GM18502 (cell line): ENCODE data around the gene MSANTD1.

ENCODE experiments used
- ATAC-seq: cut with Tn5 transposase; IDR thresholded peaks from one replicate; pipeline ENCODE4 v1.9.1; 2021; ENCODE audit warnings: mild to moderate bottlenecking; ENCODE audit not compliant: unreplicated experiment, poor library complexity

MSANTD1 gene

DNA sequence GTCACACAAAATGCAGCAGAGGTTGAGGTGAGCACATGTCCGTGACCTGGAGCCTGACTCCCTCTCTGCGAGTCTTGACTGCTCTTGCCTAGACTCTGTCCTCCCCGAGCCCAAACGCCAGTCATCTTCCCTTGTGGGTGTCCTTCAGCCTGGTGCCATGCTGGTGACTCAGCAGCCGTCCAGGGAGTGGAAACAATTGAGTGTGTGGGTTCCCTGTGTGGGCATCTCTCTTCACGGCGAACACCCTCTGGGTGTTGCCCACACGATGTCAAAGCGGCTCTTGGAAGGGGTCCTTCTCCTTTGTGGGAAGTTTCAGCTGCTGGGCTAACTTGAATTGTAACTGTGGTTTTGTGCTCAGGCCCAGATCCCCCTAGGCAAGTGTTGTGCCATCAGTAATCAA is 17.5 kb upstream of the MSANTD1 start:
- no peak for ATAC-seq

DNA sequence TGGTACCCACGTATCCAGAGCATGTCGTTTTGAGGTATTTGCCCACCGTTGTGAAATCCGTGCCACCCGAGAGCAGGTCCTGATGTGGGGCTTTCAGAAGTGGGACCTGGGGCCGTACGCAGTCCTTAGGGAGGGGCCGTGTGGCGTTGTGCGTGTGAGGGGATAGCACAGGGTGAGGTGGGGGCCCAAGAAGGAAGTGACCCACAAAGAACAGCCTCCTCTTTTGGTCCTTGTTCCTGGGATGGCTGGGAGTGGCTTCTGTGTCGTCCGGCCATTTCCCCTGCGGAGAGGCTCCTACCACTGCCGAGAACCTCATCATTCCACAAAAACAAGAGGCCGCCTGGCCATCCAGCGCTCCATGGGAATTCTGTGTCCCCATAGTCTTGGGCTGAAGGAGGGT is 17.0 kb upstream of the MSANTD1 start:
- ATAC-seq: no peak

DNA sequence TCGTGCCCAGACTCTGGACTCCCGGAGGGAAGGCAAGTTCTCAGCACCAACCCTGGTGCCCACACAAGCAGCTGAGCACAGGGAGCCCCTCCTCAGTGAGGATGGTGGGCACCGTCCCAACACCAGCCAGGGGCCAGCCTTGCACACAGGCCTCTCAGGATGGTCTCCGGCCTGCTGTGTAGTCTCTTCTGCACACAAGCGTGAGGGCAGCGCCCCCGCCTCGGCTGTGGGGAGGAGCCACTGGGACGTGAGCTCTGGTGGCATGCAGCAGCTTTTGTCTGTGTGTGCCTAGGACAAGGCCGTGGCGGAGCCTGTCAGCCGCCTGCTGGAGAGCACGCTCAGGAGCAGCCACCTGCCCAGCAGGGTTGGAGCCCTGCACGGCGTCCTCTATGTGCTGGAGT is 16.1 kb upstream of the MSANTD1 start:
- no peak for ATAC-seq

DNA sequence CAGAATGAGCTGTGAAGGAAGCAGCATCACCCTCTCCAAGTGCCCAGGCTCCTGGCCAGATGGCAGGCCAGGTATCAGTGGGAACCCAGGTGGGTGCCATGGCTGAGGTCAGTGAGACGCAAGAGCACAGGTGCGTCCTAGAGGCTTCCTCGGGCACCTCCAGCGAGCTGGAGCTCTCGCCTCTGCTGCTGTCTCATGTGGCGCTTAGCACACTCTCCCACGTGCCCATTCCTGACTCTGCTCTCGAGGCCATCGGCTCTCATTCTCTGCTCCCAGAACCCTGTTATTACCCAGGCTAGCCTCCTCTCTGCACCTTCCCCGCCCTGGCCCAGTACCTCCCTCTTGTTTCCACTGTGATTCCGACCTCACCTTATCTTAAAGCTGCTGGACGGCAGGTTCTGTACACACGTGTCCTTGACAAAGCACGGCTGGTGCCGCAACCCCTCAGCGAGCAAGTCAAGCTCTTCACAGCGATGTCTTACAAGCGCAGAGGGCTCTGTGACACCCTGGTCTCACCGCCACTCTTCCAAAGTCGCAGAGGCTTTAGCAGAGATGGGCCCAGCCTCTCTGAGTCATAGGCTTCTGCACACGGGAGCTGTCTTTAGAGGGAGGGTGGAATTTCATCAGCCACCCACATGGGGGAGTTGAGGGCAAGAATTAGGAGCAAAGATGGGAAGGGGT is 15.4 kb upstream of the MSANTD1 start:
- no peak for ATAC-seq

DNA sequence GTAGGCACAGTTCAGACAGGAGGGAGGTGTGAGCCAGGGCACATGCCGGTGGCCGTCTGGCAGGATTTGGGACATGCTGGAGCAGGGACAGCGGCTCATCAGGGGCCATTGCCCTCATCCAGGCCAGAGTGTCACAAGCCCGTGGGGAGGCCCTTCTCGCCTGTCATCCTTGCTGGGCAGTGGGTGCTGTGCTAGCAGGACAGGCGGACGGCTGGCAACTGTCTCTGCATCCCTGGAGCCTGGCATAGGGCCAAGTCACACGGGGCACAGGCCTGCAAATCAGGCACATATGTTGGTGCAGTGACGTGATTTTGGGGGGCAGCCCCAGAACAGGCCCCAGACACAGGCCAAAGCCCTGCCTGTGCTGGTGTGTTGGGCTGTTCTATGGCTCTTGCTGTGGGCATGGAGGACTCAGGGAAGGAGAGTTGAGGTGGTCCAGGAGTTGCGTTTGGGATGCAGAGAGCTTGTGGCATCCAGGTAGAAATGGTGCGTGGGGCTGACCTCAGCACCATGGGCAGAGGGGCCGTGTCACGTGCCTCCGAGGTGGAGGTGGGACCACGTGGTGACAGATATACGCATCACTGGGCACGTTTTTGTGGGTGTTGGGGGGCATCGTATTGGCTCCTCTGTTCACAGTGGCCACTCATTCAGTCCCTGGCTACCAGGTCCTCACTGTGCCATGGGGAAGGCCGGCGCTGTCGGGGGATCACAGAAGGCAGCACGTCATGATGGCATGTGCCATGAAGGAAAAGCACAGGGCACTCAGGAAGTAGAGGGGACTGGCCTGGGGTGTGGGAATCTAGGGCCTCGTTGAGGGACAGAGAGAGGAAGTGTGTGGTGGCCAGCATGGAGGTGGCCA is 14.6 kb upstream of the MSANTD1 start:
- ATAC-seq: no peak

DNA sequence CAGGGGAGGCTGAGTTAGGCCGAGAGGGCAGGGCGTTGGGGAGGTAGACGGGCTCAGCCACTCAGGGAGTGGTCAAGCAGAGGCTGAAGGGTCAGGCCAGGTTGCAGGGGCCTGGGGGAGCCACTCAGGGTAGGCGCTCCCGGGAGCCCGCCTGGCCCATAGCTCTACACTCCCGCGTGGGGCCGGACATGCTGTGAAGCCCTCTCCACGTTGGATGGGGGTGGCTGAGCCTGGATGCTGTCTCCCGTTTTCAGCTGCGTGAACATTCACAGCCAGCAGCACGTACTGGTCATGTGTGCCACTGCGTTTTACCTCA is 14.0 kb upstream of the MSANTD1 start:
- no peak for ATAC-seq

DNA sequence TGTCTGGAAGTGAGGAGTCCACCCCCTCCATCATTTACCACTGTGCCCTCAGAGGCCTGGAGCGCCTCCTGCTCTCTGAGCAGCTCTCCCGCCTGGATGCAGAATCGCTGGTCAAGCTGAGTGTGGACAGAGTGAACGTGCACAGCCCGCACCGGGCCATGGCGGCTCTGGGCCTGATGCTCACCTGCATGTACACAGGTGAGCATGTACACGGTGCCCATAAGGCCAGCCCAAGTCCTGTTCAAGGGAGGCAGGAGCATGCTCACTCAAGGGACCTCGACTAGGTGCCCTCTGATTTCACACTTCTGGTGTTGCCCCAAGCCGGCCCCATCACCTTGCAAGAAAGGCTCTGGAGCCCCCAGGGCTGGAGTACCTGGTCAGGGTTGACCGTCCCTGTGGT is 13.4 kb upstream of the MSANTD1 start:
- no peak for ATAC-seq

DNA sequence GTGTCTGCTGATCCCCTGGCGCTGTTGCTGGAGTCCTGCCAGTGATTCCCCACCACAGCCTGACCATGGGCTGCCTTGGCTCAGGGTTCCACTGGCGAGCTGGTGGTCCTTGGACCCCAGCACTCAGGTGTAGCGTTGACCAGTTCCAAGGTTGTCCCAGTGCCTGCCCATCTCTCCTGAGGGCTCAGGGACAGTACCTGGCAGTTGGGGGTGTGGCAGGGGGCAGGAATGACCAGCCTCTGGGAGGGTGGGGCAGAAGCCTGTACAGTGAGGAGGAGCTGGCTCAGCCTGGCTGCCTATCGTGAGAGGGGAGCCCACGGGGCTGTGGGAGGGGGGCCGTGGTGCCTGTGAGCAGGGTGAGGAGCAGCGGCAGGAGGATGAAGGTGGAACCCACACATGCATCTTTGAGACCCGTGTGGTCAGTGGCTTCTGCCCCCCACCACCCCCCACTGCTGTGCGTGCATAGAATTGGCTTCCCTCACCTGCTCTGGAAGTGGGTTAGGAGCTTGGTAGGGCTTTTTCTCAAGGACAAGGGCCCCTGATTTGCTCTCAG is 12.6 kb upstream of the MSANTD1 start:
- ATAC-seq: no peak

DNA sequence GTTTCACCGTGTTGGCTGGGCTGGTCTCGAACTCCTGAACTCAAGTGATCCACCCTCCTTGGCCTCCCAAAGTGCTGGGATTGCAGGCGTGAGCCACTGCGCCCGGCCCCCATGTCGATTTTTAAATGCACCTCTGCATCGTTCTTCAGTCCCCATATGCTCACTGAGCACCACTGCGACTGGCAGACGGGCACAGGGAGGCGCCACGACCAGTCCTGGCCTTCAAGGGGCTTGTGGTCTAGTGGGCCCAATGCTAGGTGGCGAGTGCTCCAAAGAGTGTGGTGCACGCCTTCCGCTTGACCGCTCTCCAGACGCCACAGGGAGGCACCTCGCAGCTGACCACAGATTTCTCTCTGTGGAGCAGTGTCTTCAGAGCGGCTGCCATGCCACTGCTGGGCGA is 11.7 kb upstream of the MSANTD1 start:
- no peak for ATAC-seq

DNA sequence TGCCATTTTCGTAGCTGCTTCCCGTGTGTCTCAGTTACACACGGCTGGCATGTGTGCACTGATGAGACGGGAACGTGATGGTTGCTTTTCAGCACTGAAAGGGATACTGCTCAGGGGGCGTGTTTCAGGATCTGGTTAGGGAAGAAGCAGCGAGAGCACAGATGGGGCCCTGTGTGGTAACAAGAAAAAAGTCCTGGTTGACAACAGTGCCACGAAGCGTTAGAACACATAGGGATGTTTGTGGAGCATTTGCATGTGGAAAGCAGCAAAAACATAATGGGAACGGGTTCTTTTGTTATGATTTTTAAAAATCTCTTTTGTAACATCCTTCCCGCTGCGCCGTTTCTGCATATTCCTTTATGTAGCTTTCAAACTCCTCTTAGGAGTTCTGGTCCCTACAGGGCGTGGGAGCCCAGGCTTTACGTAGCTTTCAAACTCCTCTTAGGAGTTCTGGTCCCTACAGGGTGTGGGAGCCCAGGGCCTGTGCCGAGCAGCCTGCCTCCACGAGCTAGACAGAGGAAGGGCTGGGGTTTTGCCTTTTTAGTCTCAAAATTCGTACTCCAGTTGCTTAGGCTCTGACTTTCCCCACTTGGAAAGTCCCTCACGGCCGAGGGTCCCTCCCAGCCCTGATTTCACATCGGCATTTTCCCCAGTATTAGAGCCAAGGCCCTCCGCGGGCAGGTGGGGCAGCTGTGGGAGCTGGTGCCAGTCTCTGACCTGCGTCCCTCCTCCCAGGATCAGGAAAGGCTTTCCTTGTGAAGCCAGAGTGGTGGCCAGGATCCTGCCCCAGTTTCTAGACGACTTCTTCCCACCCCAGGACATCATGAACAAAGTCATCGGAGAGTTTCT is 11.0 kb upstream of the MSANTD1 start:
- no peak for ATAC-seq

DNA sequence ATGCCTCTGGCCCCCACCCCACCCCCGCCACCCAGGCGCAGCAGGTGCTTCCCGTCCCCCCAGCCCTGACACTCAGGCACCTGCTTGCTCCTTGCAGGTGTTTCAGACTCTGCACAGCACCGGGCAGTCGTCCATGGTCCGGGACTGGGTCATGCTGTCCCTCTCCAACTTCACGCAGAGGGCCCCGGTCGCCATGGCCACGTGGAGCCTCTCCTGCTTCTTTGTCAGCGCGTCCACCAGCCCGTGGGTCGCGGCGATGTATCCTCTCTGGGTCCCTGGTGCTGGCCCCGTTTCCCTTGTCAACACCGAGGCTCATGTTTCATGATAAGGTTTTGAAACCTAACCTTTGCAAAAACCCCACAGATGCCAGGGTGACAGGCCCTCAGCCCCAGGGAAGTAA is 10.2 kb upstream of the MSANTD1 start:
- no peak for ATAC-seq

DNA sequence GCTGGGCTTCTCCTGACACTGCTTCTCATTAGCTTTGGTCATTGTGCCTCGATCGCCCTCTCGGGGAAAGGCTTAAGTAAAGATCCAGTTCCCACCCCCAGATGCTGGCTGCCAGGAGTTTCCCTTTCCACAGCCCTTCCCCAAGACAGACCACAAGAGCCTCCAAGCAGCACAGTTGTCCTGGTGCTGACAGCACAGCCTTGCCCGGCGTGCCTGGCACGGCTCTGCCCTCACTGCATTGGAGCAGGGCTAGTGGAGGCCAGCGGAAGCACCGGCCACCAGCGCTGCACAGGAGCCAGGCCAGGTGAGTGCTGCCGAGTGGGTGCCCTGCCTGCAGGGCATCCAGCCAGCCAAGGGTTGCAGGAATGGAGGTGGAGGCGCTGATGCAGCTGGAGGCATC is 9.7 kb upstream of the MSANTD1 start:
- no peak for ATAC-seq

DNA sequence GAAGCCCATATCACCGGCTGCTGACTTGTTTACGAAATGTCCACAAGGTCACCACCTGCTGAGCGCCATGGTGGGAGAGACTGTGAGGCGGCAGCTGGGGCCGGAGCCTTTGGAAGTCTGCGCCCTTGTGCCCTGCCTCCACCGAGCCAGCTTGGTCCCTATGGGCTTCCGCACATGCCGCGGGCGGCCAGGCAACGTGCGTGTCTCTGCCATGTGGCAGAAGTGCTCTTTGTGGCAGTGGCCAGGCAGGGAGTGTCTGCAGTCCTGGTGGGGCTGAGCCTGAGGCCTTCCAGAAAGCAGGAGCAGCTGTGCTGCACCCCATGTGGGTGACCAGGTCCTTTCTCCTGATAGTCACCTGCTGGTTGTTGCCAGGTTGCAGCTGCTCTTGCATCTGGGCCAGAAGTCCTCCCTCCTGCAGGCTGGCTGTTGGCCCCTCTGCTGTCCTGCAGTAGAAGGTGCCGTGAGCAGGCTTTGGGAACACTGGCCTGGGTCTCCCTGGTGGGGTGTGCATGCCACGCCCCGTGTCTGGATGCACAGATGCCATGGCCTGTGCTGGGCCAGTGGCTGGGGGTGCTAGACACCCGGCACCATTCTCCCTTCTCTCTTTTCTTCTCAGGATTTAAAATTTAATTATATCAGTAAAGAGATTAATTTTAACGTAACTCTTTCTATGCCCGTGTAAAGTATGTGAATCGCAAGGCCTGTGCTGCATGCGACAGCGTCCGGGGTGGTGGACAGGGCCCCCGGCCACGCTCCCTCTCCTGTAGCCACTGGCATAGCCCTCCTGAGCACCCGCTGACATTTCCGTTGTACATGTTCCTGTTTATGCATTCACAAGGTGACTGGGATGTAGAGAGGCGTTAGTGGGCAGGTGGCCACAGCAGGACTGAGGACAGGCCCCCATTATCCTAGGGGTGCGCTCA is 8.7 kb upstream of the MSANTD1 start:
- ATAC-seq: no peak

DNA sequence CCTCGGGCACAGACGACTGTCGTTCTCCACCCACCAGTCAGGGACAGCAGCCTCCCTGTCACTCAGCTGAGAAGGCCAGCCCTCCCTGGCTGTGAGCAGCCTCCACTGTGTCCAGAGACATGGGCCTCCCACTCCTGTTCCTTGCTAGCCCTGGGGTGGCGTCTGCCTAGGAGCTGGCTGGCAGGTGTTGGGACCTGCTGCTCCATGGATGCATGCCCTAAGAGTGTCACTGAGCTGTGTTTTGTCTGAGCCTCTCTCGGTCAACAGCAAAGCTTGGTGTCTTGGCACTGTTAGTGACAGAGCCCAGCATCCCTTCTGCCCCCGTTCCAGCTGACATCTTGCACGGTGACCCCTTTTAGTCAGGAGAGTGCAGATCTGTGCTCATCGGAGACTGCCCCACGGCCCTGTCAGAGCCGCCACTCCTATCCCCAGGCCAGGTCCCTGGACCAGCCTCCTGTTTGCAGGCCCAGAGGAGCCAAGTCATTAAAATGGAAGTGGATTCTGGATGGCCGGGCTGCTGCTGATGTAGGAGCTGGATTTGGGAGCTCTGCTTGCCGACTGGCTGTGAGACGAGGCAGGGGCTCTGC is 7.9 kb upstream of the MSANTD1 start:
- ATAC-seq: no peak

DNA sequence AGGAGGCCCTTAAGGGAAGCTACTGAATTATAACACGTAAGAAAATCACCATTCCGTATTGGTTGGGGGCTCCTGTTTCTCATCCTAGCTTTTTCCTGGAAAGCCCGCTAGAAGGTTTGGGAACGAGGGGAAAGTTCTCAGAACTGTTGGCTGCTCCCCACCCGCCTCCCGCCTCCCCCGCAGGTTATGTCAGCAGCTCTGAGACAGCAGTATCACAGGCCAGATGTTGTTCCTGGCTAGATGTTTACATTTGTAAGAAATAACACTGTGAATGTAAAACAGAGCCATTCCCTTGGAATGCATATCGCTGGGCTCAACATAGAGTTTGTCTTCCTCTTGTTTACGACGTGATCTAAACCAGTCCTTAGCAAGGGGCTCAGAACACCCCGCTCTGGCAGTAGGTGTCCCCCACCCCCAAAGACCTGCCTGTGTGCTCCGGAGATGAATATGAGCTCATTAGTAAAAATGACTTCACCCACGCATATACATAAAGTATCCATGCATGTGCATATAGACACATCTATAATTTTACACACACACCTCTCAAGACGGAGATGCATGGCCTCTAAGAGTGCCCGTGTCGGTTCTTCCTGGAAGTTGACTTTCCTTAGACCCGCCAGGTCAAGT is 6.9 kb upstream of the MSANTD1 start:
- ATAC-seq: no peak

DNA sequence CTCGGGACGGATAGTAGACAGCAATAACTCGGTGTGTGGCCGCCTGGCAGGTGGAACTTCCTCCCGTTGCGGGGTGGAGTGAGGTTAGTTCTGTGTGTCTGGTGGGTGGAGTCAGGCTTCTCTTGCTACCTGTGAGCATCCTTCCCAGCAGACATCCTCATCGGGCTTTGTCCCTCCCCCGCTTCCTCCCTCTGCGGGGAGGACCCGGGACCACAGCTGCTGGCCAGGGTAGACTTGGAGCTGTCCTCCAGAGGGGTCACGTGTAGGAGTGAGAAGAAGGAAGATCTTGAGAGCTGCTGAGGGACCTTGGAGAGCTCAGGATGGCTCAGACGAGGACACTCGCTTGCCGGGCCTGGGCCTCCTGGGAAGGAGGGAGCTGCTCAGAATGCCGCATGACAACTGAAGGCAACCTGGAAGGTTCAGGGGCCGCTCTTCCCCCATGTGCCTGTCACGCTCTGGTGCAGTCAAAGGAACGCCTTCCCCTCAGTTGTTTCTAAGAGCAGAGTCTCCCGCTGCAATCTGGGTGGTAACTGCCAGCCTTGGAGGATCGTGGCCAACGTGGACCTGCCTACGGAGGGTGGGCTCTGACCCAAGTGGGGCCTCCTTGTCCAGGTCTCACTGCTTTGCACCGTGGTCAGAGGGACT is 5.7 kb upstream of the MSANTD1 start:
- no peak for ATAC-seq

DNA sequence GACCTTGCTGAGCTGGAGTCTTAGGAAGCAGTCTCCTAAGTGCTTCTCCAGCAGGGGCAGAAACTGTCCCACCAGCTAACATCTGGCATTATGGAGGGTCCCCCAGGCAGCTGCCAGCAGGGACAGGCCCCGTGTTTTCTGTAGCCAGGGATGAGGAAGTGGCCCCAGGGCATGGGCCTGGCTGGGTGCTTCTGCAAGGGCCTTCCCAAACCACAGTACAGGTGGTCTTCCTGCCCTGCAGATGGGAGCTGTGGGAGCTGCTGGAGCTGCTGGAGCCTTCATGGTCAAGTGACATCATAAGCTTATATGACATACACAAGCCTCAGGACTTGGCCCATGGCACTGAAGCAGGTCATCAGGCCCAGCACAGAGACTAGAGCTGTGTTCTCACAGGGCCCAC is 5.0 kb upstream of the MSANTD1 start:
- no peak for ATAC-seq

DNA sequence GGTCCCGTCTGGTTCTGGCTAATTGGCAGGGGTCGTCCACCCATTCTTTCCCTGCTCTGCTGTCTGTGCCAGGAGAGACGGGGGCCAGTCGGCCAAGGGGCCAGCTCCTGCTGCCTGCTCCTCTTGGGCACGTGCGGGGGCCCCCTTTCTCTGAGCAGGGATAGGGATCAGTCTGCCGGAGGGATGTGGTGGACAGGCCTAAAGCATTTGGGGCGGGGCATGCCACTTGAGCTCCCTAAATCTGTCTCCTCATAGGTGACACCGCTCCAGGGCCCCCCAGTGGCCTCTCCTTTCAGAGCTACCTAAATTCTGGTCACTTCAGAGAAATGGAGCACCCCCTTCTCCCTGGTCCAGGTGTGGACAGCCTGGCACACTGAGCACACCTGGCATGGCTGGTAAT is 4.2 kb upstream of the MSANTD1 start:
- no peak for ATAC-seq

DNA sequence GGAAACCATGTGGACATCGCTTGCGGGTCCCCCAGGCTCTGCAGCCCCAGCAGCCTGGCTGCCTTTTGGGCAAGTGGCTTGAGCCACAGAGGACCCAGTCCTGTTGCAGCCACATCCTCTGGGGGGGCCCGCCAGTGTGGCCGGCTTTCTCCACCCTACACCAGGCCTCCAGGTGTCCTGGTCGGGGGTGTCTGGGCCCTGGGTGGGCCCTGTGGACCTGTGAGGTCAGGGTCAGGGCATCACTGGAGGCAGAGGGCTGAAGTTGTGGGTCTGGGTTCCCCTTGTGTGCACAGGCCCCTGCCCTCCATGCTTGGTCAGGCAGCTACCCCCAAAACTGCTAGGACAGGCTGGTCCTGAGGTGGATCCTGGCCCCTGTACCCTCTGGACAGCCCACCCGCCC is 3.3 kb upstream of the MSANTD1 start:
- no peak for ATAC-seq
